Neural progenitor cell (in vitro differentiated cells): ENCODE measurements around the gene INS.

Experiments used
- CTCF ChIP-seq: fragments of 200-600 bp; sonication (generic); IDR thresholded peaks from 2 replicates; pipeline ENCODE4 v1.5.1; 2017; ENCODE audit warnings: antibody characterized with exemption, mild to moderate bottlenecking
- EZH2 ChIP-seq: fragments of 200-600 bp; sonication (generic); IDR thresholded peaks from 2 replicates; pipeline ENCODE4 v1.6.1; 2017; ENCODE audit warnings: antibody characterized with exemption, mild to moderate bottlenecking, moderate library complexity
- EZH2phosphoT487 ChIP-seq: fragments of 200-600 bp; sonication (generic); IDR thresholded peaks from 2 replicates; pipeline ENCODE4 v1.6.1; 2017; ENCODE audit warnings: antibody characterized with exemption

DNA sequence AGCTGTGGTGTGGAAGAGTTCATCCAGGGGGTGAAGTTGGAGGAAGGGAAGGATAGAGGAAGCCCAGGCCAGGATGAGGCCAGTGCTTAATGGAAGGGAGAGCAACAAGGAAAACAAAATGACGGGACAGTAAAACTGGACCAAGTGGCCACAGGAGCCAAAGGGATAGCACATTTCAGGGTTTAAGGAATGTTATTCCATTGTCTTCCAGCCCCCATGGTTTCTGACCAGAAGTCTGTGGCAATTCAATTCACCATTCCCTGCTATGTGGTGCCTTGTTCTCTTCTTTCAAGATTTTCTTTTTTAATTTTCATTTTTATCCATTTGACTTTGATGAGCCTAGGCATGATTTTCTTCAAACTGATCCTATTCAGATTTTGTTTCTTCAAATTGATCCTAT is 44.3 kb downstream of the INS start:
- no peak for TF ChIP-seq CTCF
- TF ChIP-seq EZH2, result no peak
- no peak for TF ChIP-seq EZH2phosphoT487
